Upper lobe of left lung (tissue), 6 donors: ENCODE results near the gene MELTF. TPM values are rescaled to one million over a fixed set of nuclear protein-coding genes. Genes with fewer than 3 reads are reported as not detected.

Experiments
- ATAC-seq, 2 donors: fragments of 200-7000 bp; cut with Tn5 transposase; one replicate each; pipeline ENCODE4 v1.9.1; 2022; ENCODE audit warnings: mild to moderate bottlenecking in 2 of 2, moderate library complexity in 2 of 2; ENCODE audit not compliant: low FRiP score in 2 of 2
- DNase-seq, 2 donors: peaks; one replicate each; pipeline ENCODE4 v3.0.0-alpha.2; 2019 to 2020
- H3K27ac ChIP-seq, 4 donors: fragments of 200-600 bp; sonication (generic); one replicate each; pipeline ENCODE4 v1.5.1; 2016 to 2019
- H3K27me3 ChIP-seq, 4 donors: fragments of 200-600 bp; sonication (generic); one replicate each; pipeline ENCODE4 v1.5.1; 2017 to 2019
- H3K36me3 ChIP-seq, 4 donors: fragments of 200-600 bp; sonication (generic); one replicate each; pipeline ENCODE4 v1.5.1; 2016 to 2019
- H3K4me1 ChIP-seq, 4 donors: fragments of 200-600 bp; sonication (generic); one replicate each; pipeline ENCODE4 v1.5.1; 2018 to 2019
- H3K4me3 ChIP-seq, 4 donors: fragments of 200-600 bp; sonication (generic); one replicate each; pipeline ENCODE4 v1.5.1; 2017 to 2019; ENCODE audit warnings: mild to moderate bottlenecking in 2 of 4, moderate library complexity in 1 of 4
- H3K9me3 ChIP-seq, 4 donors: fragments of 200-600 bp; sonication (generic); one replicate each; pipeline ENCODE4 v1.5.1; 2018 to 2019
- CTCF ChIP-seq, 6 experiments: fragments of 450-650 bp in 4 of 6; fragments of 200-600 bp in 2 of 6; sonication (generic) in 2 of 6; IDR thresholded peaks; one replicate each; pipeline ENCODE4 v1.5.1; 2016 to 2019; ENCODE audit warnings: antibody characterized with exemption in 6 of 6
- EP300 ChIP-seq, 4 donors: sonication (generic); formaldehyde crosslinking; IDR thresholded peaks; one replicate each; pipeline ENCODE4 v1.5.1; 2017; ENCODE audit warnings: antibody characterized with exemption in 4 of 4, control low read depth in 2 of 4
- POLR2A ChIP-seq, 4 donors: fragments of 450-650 bp; IDR thresholded peaks; one replicate each; pipeline ENCODE4 v1.5.1; 2016 to 2017; ENCODE audit warnings: antibody characterized with exemption in 4 of 4, mild to moderate bottlenecking in 2 of 4
- POLR2AphosphoS5 ChIP-seq, 2 donors: sonication (generic); formaldehyde crosslinking; IDR thresholded peaks; one replicate each; pipeline ENCODE4 v1.5.1; 2017; ENCODE audit warnings: antibody characterized with exemption in 2 of 2
- WGBS, 2 donors: methylation state at CpG; one replicate each; pipeline ENCODE4 v1.1.5; 2017 to 2018; 5-methylcytosine and 5-hydroxymethylcytosine counted together
- total RNA-seq, 6 donors: library from RNA; depleted of rRNA in 4 of 6; stranded (reverse); fragments of >200 nt in 4 of 6; gene quantifications; one replicate each; pipeline versions ENCODE4 v1.1.0 to v1.2.1, GENCODE V29; 2016 to 2021
- donor health status: DM: no; HTN: no; CAD: no; lungs with moderate emphysema.
- donor health status: DM: no; HTN: yes; CAD: no; lungs with severe emphysema.

Gene MELTF
- total RNA-seq, 6 donors from 2014 or later, result 3.0 to 28.3 (median 4.2) TPM

- H3K27ac ChIP-seq, result peak overlapping the region in 1 of 4 donors; percentile 15
- WGBS, 2 donors, result 12 to 33% methylated on average over 10 to 58 of the region's 67 CpGs
- ATAC-seq, result peak in 1 of 2 donors; percentile 16
- H3K4me1 ChIP-seq, result peaks cover 16 to 30% (median 23%) of the 10 kb centered on the region in 4 donors
- H3K4me3 ChIP-seq, result peak overlapping the region; percentile 41 to 63 (median 58)
- H3K9me3 ChIP-seq, result no peaks in the 10 kb centered on the region
- peaks cover 0 to 8% (median 6%) of the 10 kb centered on the region in 4 donors for H3K27me3 ChIP-seq
- TF ChIP-seq POLR2A (IDR thresholded peaks at IDR 0.05), result no peak
- no peak for TF ChIP-seq CTCF (IDR thresholded peaks at IDR 0.05)
- no peak for TF ChIP-seq EP300 (IDR thresholded peaks at IDR 0.05)
- TF ChIP-seq POLR2AphosphoS5 (IDR thresholded peaks at IDR 0.05), result no peak
- DNase-seq, result peak in 1 of 2 donors; percentile 85
- no peaks in the 10 kb centered on the region for H3K36me3 ChIP-seq
These were observed 698 bp downstream of the MELTF start for GRCh38 chr3:197028728-197029510.

- TF ChIP-seq POLR2AphosphoS5 (IDR thresholded peaks at IDR 0.05), result no peak
- no peak for TF ChIP-seq POLR2A (IDR thresholded peaks at IDR 0.05)
- 87 to 88% methylated on average over 10 to 20 of the region's 22 CpGs for whole genome bisulfite sequencing, 2 donors
- Histone ChIP-seq H3K27me3 (peaks cover 0 to 8% (median 6%) of the 10 kb centered on the region in 4 donors), H3K36me3 (no peaks in the 10 kb centered on the region), H3K27ac (no peak overlapping the region), H3K9me3 (no peaks in the 10 kb centered on the region), H3K4me3 (peak overlapping the region in 2 of 4 donors; percentile 59 to 63), H3K4me1 (peaks cover 19 to 37% (median 31%) of the 10 kb centered on the region in 4 donors)
- ATAC-seq (no peak), DNase-seq (peak in 1 of 2 donors; percentile 53)
These were observed 1.5 kb downstream of the MELTF start for GRCh38 chr3:197027896-197028727.

DNA sequence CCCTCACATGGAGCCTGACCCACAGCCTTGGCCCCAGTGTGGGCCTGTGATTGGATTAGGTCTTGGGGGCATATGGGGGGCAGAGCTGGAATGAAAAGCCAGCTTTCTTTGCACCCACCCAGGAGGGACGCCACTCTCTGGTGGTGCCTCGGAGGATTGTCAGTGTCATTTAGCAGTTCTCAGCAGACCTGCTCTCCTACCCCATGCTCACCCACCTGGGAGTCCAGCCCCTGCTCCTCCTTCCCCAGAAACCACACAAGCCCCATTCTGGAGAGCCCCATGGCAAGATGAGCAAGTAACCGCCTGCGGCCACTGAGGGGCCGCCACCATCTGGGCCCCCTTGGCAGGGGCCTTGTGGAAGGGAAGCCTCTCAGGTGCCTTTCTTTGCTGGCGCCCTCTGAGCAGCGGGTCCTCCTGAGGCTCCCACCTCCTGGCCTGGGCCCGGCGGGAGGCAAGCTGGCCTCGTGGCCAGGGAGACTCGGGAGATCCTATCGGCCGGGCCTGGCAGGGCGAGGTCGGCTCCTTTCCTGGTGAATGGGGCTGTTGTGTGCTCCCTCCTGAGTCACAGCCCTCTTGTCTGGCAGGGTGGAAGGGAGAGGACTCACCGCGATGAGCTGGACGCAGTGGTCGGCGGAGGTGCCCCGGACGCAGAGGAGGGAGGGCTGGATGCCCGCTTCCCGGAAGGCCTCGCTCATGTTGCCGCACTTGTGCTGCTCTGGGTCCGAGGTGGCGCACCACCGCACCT lies 2.3 kb downstream of the MELTF start:
- peaks cover 0 to 8% (median 6%) of the 10 kb centered on the region in 4 donors for H3K27me3 ChIP-seq

GRCh38 chr3:197026481-197026866 lies 3.1 kb downstream of the MELTF start:
- H3K27me3 ChIP-seq, result peaks cover 0 to 8% (median 6%) of the 10 kb centered on the region in 4 donors

More for the DNA sequence above, 2.3 kb downstream of the MELTF start:
- TF ChIP-seq CTCF (IDR thresholded peaks at IDR 0.05) (no peak), EP300 (IDR thresholded peaks at IDR 0.05) (no peak), POLR2A (IDR thresholded peaks at IDR 0.05) (no peak), POLR2AphosphoS5 (IDR thresholded peaks at IDR 0.05) (no peak)
- 67 to 95% methylated on average over 1 to 27 of the region's 29 CpGs for WGBS, 2 donors
- Histone ChIP-seq H3K36me3 (no peaks in the 10 kb centered on the region), H3K9me3 (no peaks in the 10 kb centered on the region), H3K27ac (no peak overlapping the region), H3K4me1 (peaks cover 19 to 41% (median 34%) of the 10 kb centered on the region in 4 donors), H3K4me3 (no peak overlapping the region)
- ATAC-seq (no peak), DNase-seq (peak in 1 of 2 donors; percentile 75)

More at GRCh38 chr3:197026481-197026866, 3.1 kb downstream of the MELTF start:
- Histone ChIP-seq H3K9me3 (no peaks in the 10 kb centered on the region), H3K36me3 (no peaks in the 10 kb centered on the region), H3K27ac (no peak overlapping the region), H3K4me3 (no peak overlapping the region), H3K4me1 (peaks cover 15 to 35% (median 32%) of the 10 kb centered on the region in 4 donors)
- ATAC-seq (no peak), DNase-seq (peak in 1 of 2 donors; percentile 65)
- 90 to 92% methylated on average over 7 to 9 of the region's 9 CpGs for WGBS, 2 donors
- no peak for TF ChIP-seq POLR2A (IDR thresholded peaks at IDR 0.05)
- no peak for TF ChIP-seq POLR2AphosphoS5 (IDR thresholded peaks at IDR 0.05)
- no peak for TF ChIP-seq EP300 (IDR thresholded peaks at IDR 0.05)
- no peak for TF ChIP-seq CTCF (IDR thresholded peaks at IDR 0.05)
